Esophagus (tissue), 2 donors: ENCODE measurements around the gene CST7. TPM values are rescaled to one million over a fixed set of nuclear protein-coding genes. Genes with fewer than 3 reads are reported as not detected.
A peak's percentile ranks its signal among the peaks of the same experiment; 100 is the strongest.

ENCODE experiments used
- H3K27ac ChIP-seq, 2 donors: one replicate each; pipeline ENCODE4 v1.5.1; 2013; ENCODE audit warnings: low read depth in 2 of 2, mild to moderate bottlenecking in 2 of 2, inconsistent platforms in 1 of 2, low read length in 1 of 2, moderate library complexity in 1 of 2
- H3K27me3 ChIP-seq, 2 donors: one replicate each; pipeline ENCODE4 v1.6.1; 2013; ENCODE audit warnings: low read length in 2 of 2, control low read depth in 1 of 2, mild to moderate bottlenecking in 1 of 2; ENCODE audit not compliant: insufficient read depth in 2 of 2, control insufficient read depth in 1 of 2
- H3K36me3 ChIP-seq, 2 donors: one replicate each; pipeline ENCODE4 v1.6.1; 2013; ENCODE audit warnings: low read length in 1 of 2; ENCODE audit not compliant: control insufficient read depth in 2 of 2, insufficient read depth in 2 of 2
- H3K4me1 ChIP-seq, 2 donors: one replicate each; pipeline ENCODE4 v1.6.1; 2013; ENCODE audit warnings: low read length in 1 of 2; ENCODE audit not compliant: control insufficient read depth in 2 of 2, insufficient read depth in 2 of 2
- H3K4me3 ChIP-seq, 2 donors: one replicate each; pipeline ENCODE4 v1.5.1; 2013; ENCODE audit warnings: low read length in 2 of 2, mild to moderate bottlenecking in 2 of 2, low read depth in 1 of 2, moderate library complexity in 1 of 2
- H3K9me3 ChIP-seq, 2 donors: one replicate each; pipeline ENCODE4 v1.6.1; 2013; ENCODE audit warnings: mild to moderate bottlenecking in 2 of 2, low read depth in 1 of 2, low read length in 1 of 2, moderate library complexity in 1 of 2; ENCODE audit not compliant: control insufficient read depth in 2 of 2, insufficient read depth in 1 of 2
- WGBS, 2 donors: extraction: QIAGEN DNeasy Blood & Tissue Kit; methylation state at CpG; one replicate each; pipeline ENCODE4 v1.1.7; 2013; 5-methylcytosine and 5-hydroxymethylcytosine counted together
- polyA plus RNA-seq, 2 donors: library from polyadenylated mRNA; stranded (reverse); fragments of 200-250 nt; gene quantifications; one replicate each; pipeline ENCODE4 v1.2.3, GENCODE V29; 2013
- donor health status: healthy with polysubstance abuse.
- donor health status: Bipolar disorder and iron deficiency.

CST7 gene, protein sequence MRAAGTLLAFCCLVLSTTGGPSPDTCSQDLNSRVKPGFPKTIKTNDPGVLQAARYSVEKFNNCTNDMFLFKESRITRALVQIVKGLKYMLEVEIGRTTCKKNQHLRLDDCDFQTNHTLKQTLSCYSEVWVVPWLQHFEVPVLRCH
- polyA plus RNA-seq, result 1 to 10 TPM; 1.4 to 2.9 TPM

DNA sequence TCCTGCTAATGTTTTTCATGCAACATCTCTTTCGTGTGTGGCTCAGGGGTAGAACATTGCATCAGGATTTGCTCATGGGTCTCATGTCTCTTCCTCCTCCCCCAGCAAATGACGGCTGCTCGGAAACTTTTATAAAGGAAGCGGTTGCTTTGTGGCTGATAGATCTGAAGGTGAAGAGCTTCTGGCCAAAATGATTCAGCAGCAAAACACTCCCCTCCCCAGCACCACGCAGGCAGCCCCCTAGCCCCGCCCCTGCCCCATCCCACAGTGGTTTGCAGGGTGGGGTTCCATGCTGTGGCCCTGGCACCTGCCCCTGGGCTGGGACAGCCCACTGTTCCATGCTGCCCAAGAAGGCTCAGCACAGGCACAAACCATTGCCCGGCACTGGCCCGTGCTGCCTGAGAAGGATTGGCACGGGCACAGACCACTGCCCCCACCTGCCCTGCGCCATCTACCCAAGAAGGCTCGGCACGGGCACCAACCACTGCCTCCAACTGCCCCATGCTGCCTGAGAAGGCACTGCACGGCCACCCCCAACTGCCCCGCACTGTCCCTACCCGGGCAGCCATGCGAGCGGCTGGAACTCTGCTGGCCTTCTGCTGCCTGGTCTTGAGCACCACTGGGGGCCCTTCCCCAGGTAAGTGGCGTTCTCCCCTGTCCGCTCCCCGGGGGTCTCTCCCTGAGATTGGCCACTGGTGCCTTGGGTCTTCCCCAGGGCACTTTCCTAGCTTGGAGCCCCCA is at the start of gene CST7:
CST7 (plus strand) TSS at position 331 of the 741 bp plus-strand sequence; CDS start at position 568, 237 bp downstream.
- H3K4me1 ChIP-seq, result peaks cover 2 to 3% of the 10 kb centered on the region in 2 donors
- H3K27ac ChIP-seq, result peak within 1 kb of the TSS; percentile 38 to 47
- no peaks in the 10 kb centered on the region for H3K27me3 ChIP-seq
- peak within 1 kb of the TSS; percentile 9 to 22 for H3K4me3 ChIP-seq
- no peaks in the 10 kb centered on the region for H3K9me3 ChIP-seq
- no peaks in the 10 kb centered on the region for H3K36me3 ChIP-seq
- 72 to 77% methylated on average over 20 of the region's 20 CpGs for WGBS, 2 donors

DNA sequence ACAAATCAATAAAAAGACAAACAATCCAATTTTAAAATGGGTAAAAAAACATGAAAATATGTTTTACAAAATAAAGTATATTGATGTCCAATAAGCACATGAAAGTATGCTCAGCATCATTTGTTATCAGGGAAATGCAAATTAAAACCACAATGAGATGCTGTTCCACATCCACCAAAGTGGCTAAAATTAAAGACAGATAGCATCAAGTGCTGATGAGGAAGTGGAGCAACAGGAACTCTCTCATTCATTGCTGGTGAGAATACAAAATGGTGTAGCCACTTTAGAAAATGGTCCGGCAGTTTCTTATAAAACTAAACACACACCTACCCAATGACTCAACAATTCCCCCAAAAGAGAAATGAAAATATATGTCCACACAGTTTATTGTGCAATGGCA is 42.3 kb upstream of the CST7 start:
- H3K4me1 ChIP-seq, result no peaks in the 10 kb centered on the region
- no peaks in the 10 kb centered on the region for H3K27me3 ChIP-seq
- H3K4me3 ChIP-seq, result no peak overlapping the region
- WGBS, 2 donors, result 53 to 78% methylated on average over 1 of the region's 1 CpG
- peaks cover 0 to 9% of the 10 kb centered on the region in 2 donors for H3K9me3 ChIP-seq
- no peaks in the 10 kb centered on the region for H3K36me3 ChIP-seq
- H3K27ac ChIP-seq, result no peak overlapping the region

DNA sequence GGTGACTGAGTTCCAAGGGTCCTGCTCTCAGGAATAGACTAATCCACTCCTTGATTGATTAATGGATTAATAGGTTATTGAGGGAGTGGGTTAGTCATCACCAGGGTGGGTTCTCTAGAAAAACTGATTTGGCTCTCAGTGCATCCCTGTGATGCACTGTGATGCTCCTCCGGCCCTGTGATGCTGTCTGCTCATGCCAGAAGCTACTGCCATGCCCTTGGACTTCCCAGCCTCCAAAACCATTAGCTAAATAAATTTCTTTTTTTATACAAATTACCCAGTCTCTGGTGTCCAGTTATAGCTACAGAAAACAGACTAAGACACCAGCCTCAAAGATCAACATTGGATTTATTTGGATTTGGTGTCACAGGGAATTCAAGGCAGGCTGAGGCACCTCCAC is 40.4 kb upstream of the CST7 start:
- H3K36me3 ChIP-seq, result no peaks in the 10 kb centered on the region
- H3K27me3 ChIP-seq, result no peaks in the 10 kb centered on the region
- H3K4me1 ChIP-seq, result no peaks in the 10 kb centered on the region
- 93 to 95% methylated on average over 1 of the region's 1 CpG for WGBS, 2 donors
- no peak overlapping the region for H3K27ac ChIP-seq
- peaks cover 0 to 9% of the 10 kb centered on the region in 2 donors for H3K9me3 ChIP-seq
- H3K4me3 ChIP-seq, result no peak overlapping the region

DNA sequence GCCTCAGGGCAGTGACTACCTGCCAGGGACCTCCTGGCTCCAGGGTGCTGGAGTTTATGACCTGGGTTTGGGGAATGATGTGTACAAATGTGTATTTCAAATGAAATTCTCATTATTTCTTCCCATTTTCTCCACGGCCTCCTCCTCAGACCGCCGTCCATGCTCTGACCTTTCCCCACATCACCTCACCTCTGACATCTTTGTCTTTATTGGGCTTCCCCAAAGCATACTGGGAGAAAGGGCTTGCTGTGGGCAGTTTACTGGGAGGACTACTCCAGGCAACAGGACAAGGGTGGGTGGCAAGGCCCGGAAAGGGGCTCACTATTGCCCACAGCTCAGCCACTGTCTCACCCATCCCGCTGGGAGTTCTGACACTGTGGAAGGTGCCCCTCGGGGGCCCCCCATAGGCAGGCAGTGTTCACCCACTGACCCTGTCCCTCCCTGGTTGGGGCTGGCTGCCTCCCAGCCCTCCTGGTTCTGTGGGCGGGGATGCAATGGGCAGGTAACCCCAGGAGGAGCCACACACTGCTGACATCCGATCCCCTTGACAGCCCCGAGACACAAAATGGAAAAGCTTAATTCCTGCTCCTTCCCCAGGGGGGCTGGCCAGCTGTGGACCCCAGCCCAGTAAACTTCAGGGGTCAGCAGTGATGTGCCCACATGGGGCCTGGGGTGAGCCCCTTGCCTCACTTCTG is 39.8 kb upstream of the CST7 start:
- no peak overlapping the region for H3K4me3 ChIP-seq
- no peak overlapping the region for H3K27ac ChIP-seq
- H3K27me3 ChIP-seq, result no peaks in the 10 kb centered on the region
- peaks cover 0 to 9% of the 10 kb centered on the region in 2 donors for H3K9me3 ChIP-seq
- H3K4me1 ChIP-seq, result no peaks in the 10 kb centered on the region
- H3K36me3 ChIP-seq, result no peaks in the 10 kb centered on the region
- WGBS, 2 donors, result 82 to 83% methylated on average over 9 of the region's 9 CpGs

DNA sequence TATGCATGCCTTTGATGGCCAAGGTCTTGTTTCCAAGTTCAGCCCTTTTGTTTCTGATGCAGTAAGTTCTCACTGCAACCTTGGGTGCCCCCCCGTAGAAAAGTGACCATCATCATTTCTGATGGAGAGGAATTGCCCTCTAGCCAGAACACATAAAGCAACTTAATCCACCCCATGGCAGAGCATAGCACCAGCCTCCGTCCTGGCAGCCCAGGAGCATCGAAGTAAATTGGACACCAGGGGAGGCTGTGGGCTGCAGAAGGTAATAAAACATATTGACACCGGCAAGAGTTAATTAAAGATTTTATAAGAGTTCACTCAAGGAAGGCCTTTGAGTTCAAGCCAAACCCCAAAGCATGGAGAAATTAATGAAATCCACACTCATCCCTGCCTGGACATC is 39.2 kb upstream of the CST7 start:
- Histone ChIP-seq H3K9me3 (peaks cover 0 to 9% of the 10 kb centered on the region in 2 donors), H3K4me3 (no peak overlapping the region), H3K27me3 (no peaks in the 10 kb centered on the region), H3K27ac (no peak overlapping the region), H3K36me3 (no peaks in the 10 kb centered on the region), H3K4me1 (no peaks in the 10 kb centered on the region)
- 75 to 79% methylated on average over 4 of the region's 4 CpGs for WGBS, 2 donors

DNA sequence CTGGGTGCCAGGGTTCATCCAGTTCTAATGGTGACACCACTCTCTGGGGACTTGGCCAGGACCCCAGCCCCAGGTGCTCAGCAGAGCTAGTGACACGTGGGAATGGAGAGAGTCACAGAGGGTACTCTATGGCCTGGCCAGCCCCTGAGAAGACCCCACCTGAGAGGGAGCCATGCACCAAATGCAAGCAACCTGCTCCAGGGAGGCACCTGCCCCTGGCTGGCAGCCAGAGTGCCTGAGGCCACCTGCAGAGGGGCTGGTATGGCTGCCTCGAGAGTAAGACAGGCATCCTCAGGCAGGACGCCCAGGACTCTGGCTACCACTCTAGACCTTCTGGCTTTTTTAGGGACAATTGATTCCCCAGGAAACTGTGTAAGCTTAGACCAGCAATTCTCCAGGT is 38.6 kb upstream of the CST7 start:
- WGBS, 2 donors, result 57 to 64% methylated on average over 3 of the region's 3 CpGs
- H3K9me3 ChIP-seq, result peaks cover 0 to 9% of the 10 kb centered on the region in 2 donors
- no peaks in the 10 kb centered on the region for H3K4me1 ChIP-seq
- H3K36me3 ChIP-seq, result no peaks in the 10 kb centered on the region
- H3K27ac ChIP-seq, result no peak overlapping the region
- H3K4me3 ChIP-seq, result no peak overlapping the region
- no peaks in the 10 kb centered on the region for H3K27me3 ChIP-seq

DNA sequence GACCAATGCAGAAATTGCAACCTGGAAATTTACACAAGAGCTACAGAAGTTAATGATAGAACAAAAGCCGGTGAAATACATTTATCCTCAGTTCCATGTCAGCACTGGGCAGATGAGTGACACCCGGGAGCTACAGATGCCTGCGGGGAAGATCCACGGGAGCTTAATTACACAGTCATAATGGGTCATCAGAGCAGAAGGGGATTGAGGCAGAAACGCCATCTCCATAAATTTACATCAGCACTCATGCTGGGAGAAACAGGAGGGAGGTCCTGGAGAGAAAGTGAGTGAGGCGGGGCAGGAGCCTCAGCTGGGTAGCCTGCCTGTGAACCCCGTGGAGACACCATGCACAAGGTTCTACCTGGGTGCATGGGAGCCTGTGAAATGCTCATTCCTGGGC is 37.6 kb upstream of the CST7 start:
- Histone ChIP-seq H3K36me3 (no peaks in the 10 kb centered on the region), H3K4me3 (no peak overlapping the region), H3K27me3 (no peaks in the 10 kb centered on the region), H3K9me3 (peaks cover 0 to 9% of the 10 kb centered on the region in 2 donors), H3K27ac (no peak overlapping the region), H3K4me1 (no peaks in the 10 kb centered on the region)
- 54 to 57% methylated on average over 7 of the region's 7 CpGs for WGBS, 2 donors

DNA sequence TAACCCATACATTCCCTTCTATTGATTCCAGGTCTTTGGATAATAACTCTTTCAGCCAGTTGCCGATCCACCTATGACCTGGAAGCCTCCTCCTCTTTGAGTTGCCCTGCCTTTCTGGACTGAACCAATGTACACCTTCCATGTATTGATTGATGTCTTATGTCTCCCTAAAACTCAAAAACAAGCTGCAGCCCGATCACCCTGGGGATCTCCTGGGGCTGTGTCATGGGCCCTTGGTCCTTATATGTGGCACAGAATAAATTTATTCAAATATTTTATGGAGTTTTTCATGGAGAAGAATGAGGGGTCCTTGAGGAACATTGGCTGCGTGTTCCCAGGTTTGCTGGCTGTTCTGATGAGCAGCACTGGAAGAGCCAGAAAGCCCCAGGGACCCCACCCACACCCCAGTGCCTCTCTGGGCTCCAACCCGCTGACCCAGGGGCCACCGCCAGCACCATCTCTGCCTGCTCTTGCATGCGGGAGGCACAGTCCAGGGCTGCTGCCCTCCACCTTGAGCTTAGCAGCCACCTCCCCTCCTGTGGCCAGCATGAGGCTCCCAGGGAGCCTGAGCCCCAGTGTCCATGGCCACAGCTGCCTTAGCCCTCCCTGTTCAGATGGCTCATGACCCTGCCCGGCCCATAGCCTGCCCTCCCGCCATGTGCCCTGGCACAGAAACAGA is 36.5 kb upstream of the CST7 start:
- H3K36me3 ChIP-seq, result no peaks in the 10 kb centered on the region
- no peak overlapping the region for H3K4me3 ChIP-seq
- 82 to 90% methylated on average over 8 of the region's 8 CpGs for WGBS, 2 donors
- H3K9me3 ChIP-seq, result peaks cover 0 to 9% of the 10 kb centered on the region in 2 donors
- no peaks in the 10 kb centered on the region for H3K4me1 ChIP-seq
- no peak overlapping the region for H3K27ac ChIP-seq
- H3K27me3 ChIP-seq, result no peaks in the 10 kb centered on the region

DNA sequence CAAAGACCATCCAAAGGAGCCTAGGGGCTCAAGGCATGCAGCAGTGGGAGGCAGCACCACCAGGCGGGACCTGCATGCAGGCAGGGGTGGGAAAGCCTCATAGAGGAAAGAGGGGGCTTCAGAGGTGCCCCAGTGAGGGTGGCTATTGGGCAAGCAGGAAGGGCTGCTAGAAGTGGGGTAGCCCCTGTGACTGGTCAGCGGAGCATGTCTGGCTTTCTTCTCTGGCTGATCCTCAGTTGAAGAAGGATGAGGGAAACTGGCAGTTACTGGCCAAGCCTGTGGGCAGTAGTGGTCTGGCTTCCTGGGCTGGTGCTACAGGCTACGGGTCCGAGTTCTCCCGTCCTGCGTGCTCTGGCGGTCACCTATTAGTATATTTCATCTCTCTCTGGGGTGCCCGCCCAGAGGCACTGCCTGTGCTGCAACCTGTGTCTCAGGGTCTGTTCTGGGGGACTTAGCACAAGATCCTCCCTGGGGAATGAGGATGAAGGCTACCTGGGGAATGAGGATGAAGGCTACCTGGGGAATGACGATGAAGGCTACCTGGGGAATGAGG is 35.9 kb upstream of the CST7 start:
- WGBS, 2 donors, result 87 to 91% methylated on average over 9 of the region's 9 CpGs
- no peaks in the 10 kb centered on the region for H3K4me1 ChIP-seq

More for the DNA sequence above, 35.9 kb upstream of the CST7 start:
- Histone ChIP-seq H3K4me3 (no peak overlapping the region), H3K36me3 (no peaks in the 10 kb centered on the region), H3K27ac (no peak overlapping the region), H3K9me3 (peaks cover 0 to 7% of the 10 kb centered on the region in 2 donors), H3K27me3 (no peaks in the 10 kb centered on the region)
